K562 treated with DMSO at 1 percent for 24 hours (cell line): Measurements from ENCODE around the gene ETS1. TPM values are rescaled to one million over a fixed set of nuclear protein-coding genes. Genes with fewer than 3 reads are reported as not detected.

ENCODE experiments used
- total RNA-seq: library from RNA; unstranded; fragments of 300-600 nt; gene quantifications from 2 replicates; pipeline ENCODE4 v1.2.3, GENCODE V29; 2022; ENCODE audit warnings: low read depth; ENCODE audit not compliant: insufficient read depth

Gene ETS1
- total RNA-seq, result 1.6 and 2.4 TPM in 2 replicates

GRCh38 chr11:128587415-128587814, at the start of gene ETS1:
ETS1 (minus strand) TSS chr11:128587558; CDS start chr11:128573130, 14,428 bp downstream.

Other genes starting within 250 kb of the ETS1 start
- not detected in 2 replicates for gene FLI1, start 106.5 kb upstream of the ETS1 start, total RNA-seq